Measurements from ENCODE around the gene NTNG2. TPM values are rescaled to one million over a fixed set of nuclear protein-coding genes. Genes with fewer than 3 reads are reported as not detected.
A peak's percentile ranks its signal among the peaks of the same experiment; 100 is the strongest.
"Not testable (repeated sequence)": the region's sequence is repeated elsewhere in the genome, so short reads cannot be mapped to it uniquely, and the experiment has no call there.

Gene NTNG2, protein sequence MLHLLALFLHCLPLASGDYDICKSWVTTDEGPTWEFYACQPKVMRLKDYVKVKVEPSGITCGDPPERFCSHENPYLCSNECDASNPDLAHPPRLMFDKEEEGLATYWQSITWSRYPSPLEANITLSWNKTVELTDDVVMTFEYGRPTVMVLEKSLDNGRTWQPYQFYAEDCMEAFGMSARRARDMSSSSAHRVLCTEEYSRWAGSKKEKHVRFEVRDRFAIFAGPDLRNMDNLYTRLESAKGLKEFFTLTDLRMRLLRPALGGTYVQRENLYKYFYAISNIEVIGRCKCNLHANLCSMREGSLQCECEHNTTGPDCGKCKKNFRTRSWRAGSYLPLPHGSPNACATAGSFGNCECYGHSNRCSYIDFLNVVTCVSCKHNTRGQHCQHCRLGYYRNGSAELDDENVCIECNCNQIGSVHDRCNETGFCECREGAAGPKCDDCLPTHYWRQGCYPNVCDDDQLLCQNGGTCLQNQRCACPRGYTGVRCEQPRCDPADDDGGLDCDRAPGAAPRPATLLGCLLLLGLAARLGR
- under 1 TPM; 0.33 to 0.50 (median 0.38) TPM for polyA plus RNA-seq (ENCODE audit: insufficient read length in 4 of 4)

DNA sequence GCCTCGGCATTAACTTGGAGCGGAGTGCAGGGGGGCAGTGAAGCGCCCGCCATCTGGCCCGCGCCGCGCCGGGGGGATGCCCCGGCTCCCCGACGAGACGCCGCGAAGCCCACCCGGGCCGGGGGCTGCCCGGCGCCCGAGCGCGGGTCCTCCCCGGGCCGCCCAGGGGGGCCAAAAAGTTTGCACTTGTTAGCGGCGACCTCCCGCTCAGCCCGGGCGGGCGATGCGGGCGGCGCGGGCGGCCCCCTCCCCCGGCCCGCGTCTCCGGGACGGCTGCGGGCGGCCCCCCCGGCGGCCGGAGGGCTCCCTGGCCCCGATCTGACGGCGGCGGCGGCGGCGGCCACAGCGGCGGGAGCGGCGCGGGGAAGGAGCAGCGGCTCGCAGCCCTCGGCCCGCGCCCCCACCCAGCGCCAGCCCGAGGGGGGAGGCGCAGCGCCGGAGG is at the start of gene NTNG2:
NTNG2 (plus strand) TSS at position 316 of the 442 bp plus-strand sequence. CDS start 4,774 bp downstream, outside the sequence.
- DNase-seq (ENCODE audit: low read depth in 4 of 4, low spot score in 3 of 4), result no peak

DNA sequence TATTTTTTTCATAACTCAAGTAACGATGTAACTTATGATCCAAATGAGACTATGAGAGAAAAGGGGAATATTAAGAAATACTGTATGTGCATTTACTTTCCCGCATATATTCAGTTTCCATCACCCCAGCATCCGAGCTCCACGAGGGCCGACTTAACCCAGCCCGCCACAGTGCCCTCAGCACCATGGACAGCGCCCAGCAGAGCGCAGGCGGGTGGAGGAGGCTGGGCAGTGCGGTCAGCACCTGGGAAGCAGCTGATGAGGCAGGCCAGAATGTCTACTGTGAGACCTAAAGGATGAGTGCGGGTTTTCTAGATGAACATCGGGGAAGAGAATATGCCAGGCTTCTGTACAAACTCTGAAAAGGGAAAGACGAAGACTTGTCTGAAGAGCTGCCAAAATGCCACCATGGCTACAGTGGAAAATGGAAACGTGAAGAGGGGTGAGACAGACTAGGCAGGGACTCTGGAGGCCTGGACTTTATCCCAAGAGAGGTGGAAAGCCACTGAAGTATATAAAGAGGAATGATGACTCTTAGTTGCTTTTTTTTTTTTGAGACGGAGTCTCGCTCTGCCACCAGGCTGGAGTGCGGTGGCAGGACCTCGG is 47.7 kb upstream of the NTNG2 start:
- peak; percentile 41 to 70 (median 52) for DNase-seq (ENCODE audit: low read depth in 4 of 4, low spot score in 3 of 4)

DNA sequence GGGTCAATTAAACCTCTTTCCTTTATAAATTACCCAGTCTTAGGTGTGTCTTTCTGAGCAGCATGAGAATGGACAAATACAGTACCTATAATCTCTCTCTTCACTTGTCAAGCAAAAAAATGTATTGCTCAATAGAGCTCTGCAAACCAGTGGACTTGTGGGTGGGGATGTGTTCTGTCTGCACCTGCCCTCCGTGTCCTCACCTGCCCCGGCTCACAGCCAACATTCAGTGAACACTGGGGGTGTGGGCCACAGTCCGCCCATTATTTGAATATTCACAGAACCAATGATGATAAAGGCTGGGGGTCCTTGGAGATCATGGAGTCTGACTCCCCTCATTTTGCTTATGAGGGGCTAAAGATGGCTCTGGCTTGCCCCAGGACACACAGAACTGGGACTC is 45.3 kb upstream of the NTNG2 start:
- DNase-seq (ENCODE audit: low read depth in 4 of 4, low spot score in 3 of 4), result no peak

DNA sequence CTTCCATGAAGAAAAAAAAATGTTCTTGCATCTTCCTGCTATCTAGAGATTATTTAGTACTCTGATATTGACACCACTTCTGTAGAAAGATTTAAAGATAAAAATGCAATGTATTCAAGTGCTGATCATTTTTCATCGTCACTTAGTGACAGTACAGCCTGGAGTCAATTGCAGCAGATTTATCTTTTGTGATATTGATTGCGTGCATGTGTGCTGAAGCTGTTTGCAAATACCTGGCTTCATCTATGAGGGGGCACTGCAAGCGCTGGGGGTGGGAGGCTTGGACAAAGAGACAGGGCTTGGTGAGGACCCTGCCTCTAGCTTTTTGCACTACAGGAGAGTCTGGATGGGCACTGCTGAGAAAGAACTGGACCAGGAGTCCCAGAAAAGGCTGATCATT is 44.2 kb upstream of the NTNG2 start:
- DNase-seq (ENCODE audit: low read depth in 4 of 4, low spot score in 3 of 4), result no peak

DNA sequence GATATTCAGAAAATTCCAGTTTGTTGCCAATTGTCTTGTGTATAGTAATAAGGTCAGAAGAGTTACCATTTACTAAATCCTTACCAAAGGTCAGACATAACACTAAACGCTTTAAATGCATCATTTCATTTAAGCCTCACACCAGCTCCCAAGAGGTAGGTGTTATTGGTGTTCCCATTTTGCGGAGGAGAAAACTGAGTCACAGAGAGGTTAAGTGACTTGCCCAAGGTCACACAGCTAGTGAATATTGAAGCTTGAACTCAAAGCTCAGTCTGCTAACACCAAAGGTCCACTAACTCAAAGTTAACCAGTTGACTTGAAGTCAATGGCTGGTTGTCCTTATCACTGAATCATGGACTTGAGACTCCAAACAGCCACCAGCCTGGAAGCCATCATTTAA is 40.8 kb upstream of the NTNG2 start:
- DNase-seq (ENCODE audit: low read depth in 4 of 4, low spot score in 3 of 4), result no peak

DNA sequence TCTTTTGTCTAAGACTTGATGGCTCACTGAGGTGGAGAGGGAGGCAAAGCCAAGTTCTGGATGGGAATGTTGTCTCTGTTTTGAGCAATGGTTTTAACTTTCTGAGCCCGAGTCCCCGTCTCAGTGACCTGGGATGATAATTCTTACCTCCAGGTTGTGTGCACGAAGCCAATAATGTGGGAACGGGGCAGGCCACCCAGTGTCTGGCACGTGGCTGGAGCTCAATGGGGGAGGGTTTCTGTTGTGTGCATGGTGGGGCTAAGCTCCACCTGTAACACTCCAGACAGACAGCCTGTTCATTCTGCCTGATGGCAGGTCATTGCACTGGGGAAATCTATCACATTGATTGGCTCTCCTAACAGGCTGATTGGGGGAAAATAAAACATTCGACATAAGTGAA is 37.1 kb upstream of the NTNG2 start:
- no peak for DNase-seq (ENCODE audit: low read depth in 4 of 4, low spot score in 3 of 4)

DNA sequence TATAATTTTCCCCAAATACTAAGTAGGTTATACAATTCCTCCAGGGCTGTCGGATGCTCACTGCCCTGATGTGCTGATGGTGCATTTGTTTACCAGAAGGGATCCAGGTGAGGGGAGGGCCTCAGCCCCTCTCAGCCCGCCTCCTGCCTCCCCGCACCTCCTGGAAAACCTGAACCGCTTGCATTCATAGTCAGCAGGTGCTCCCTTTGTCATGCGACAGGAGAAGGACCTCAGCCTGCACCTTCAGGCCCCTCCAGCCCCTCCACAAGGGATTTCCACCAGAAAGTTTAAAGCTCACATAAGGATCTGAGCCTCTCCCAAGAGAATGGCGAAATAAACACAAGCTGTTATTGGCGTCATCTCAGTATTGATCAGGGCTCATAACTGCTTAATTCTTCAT is 36.5 kb upstream of the NTNG2 start:
- DNase-seq (ENCODE audit: low read depth in 4 of 4, low spot score in 3 of 4), result no peak

DNA sequence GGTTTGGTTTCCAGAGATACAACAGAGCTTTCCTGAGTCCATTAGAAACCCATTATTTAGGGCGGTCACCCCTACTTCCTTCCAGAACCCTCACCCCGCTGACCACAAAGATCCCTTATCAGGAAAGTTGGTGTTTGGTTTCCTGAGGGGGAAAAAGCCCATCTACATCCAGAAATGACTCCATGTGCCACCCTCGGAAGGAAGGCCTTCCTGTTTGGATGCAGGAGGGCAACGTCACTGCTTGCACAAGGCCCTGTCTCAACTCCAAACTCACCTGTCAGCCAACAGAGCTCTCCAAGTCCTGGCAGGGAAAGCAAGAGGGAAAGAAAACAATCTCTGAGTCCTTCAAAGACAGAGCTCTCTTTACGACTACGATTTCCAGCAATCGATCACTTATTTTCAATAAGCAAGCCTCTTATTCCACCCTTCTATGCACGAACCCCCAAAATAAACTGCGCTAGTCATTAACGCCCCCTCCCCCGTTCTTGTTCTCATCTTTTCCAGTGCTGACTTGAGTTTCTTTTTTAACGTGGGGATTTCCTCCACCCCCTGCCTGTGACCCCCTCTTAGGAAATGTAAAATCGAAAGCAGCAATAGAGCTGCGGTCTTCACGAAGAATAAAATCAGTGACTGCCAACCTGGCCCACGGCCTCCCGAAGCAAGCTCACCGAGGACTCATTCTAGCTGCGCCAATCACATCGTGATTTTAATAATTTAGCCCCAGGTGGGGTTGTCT is 35.7 kb upstream of the NTNG2 start:
- no peak for DNase-seq (ENCODE audit: low read depth in 4 of 4, low spot score in 3 of 4)

DNA sequence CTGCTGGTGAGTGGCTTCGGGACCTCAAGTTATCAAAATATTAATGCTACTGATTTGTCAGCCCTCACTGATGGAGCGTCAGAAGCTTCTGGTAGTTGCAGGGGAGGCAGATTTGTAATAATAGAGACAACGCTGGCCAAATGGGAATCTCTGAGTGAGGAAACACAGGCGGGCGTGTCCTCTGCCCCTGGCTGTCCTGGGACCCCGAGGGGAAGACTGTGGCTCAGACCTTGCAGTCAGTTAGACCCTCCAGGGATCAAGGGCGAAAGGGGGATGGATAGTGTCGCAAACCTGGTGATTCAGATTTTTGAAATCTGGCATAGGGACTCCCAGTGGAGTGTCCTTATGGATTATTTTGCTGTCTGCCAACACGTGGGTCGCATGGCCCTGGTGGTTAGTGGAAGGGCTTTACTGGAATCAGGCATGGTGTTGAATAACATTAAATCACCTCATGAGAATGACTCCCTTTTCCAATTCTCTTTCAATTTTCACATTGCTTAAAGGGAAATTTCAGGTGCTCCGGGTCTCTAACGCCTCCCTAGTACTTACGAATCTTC is 35.1 kb upstream of the NTNG2 start:
- no peak for DNase-seq (ENCODE audit: low read depth in 4 of 4, low spot score in 3 of 4)

DNA sequence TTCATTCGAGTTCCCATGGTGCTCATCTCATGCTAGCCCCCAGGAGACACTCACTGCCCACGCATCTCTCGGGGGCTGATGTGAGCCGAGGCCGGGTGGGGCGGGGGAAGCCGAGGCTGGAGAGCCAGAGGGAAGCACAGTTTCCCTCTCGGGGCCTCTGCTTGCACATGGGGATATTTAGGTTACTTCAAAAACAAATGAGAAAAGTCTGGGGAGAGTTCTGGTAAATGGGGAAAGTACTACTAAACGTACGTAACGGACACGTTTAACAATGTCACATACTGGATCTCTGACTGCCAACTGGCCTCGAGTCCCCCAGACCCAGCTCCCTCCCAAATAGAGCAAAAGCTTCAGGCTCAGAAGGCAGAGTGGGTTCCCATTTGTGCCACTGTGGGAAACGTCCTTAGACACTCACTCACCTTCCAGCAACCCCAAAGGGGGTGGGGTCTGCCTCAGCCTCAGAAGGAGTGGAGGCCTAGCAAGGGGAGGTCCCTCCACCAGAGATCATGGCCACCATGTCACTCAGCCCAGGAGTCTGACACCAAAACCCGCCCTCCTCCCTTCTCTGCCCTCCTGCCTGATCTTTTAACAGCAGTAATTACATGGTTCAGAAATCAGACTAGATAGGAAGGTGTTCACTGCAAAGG is 33.8 kb upstream of the NTNG2 start:
- DNase-seq (ENCODE audit: low read depth in 4 of 4, low spot score in 3 of 4), result no peak

DNA sequence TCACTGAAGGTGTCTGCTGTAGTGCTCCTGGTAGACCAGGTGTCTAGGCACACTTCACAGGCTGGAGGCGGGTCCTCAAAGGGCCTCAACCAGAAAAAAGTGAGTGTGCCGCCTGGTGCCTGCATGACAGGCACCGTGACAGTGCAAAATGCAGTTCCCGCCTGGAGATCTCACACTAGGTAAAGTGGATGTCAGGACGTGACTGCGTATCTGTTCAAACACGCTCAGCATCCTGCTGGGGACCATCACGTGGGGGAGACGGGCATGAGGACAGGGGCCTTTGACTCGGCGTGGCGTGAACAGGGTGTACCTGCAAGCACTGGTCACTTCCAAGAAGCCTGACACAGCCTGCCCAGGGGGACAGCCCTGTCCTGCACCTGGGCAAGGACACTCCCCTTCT is 32.3 kb upstream of the NTNG2 start:
- no peak for DNase-seq (ENCODE audit: low read depth in 4 of 4, low spot score in 3 of 4)

DNA sequence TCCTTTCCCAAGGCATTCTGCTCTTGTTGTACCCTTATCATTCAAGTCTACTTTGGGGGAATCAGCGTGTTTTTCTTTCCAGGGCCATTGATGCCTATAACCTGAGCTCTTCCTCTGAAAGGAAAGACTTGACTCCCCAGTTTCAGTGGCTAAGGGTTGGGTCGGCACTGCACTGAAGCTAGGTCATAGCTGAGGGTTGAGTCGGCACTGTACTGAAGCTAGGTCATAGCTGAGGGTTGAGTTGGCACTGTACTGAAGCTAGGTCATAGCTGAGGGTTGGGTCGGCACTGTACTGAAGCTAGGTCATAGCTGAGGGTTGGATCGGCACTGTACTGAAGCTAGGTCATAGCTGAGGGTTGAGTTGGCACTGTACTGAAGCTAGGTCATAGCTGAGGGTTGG is 27.8 kb upstream of the NTNG2 start:
- not testable (repeated sequence) for DNase-seq (ENCODE audit: low read depth in 4 of 4, low spot score in 3 of 4)

DNA sequence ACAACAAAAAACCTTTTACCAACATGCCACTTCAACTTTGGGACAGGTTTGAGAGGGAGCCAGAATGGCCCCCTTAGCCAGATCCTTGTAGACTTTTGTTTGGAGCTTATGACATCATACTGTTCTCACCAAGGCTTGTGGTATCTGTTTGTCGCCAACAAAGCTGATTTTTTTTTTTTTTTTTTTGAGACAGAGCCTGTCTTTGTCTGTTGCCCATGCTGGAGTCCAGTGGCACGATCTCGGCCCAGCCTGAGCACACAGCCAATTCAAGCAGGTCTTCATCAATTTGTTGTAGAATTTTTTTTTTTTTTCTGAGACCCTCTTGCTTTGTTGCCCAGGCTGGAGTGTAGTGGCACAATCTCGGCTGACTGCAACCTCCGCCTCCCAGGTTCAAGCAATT is 26.4 kb upstream of the NTNG2 start:
- no peak for DNase-seq (ENCODE audit: low read depth in 4 of 4, low spot score in 3 of 4)

DNA sequence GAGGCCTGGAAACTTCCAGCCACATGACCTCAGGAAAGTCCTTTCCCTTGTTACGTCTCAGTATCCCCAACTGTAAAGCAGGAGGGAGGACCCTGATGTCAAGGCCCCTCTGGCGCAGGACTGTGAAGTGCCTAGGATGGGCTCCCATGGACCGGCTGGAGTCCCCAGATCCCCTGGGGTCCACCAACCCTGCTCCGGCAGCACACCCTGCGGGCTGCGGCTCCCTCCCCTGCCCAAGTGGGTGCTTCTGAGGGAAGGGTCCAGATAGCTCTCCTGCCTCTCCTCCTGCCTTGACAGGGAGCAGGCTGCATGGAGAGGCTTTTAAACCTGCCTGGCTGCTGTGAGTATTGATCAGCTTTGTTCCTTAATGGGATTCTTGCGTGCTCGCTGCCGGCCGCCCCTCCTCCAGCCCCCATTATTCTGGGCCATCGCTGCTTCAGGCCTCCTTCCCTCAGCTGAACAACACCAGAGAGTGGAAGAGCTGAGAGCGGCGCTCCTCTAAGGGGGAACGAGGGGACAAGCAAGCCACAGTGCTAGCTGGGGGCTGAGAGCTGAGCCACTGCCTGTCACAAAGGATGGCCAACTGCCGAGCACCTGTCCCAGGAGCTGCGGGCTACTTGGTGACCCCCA is 25.6 kb upstream of the NTNG2 start:
- no peak for DNase-seq (ENCODE audit: low read depth in 4 of 4, low spot score in 3 of 4)

DNA sequence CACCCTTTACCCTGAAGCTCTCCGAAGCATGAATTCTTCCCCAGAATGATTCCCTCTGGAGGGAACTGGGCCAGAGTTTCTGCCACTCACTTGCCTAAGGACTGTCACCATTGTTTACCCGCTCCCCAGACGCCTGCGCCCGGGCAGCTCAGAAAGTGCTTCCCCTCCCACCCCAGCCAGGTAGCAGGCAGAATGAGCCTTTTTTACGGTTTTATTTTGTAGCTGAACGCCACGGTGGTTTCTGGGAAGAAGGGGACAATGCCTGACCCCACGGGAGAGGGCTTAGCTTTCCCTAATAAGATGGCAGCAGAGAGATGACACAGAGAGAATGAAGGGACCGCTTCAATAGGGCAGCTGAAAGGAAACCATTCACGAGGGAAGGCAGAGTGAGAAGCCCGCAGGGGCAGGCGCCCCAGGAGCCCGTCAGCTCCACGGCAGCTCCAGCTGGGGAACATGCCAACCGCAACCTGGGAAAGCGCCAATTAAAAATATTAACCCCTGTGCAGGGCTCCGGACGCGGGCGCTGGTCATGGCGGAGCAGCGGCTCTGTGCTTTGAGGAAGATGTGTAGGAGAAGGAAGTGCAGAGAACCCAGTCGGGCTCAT is 20.4 kb upstream of the NTNG2 start:
- DNase-seq (ENCODE audit: low read depth in 4 of 4, low spot score in 3 of 4), result no peak

DNA sequence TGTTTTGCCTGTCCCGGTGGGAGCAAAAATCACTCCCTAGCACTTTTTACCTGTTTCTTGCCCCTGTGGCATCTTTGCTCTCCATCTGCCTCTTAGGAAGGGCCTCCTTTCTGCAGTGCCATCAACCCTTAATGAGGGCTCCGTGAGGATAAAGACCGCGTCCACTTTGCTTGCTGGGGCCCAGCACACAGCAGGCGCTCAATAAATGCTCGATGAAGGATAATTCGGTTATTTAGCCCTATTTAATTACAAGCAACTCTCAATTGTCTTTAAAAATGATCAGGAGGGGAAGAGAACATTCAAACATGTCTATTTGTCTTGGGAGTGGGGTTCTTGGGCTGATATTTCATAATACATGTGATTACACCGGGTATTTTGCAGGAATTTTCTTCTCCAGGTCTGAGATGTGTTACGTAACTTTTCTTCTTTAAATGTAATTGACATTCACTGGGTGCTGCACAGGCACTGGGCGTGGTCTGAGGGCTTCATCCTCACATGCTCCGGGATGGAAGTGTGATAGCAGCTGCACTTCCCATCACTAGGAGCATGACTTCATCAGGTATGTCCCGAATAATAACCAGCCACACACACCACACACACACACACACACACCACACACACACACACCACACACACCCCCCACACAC is 19.8 kb upstream of the NTNG2 start:
- no peak for DNase-seq (ENCODE audit: low read depth in 4 of 4, low spot score in 3 of 4)

DNA sequence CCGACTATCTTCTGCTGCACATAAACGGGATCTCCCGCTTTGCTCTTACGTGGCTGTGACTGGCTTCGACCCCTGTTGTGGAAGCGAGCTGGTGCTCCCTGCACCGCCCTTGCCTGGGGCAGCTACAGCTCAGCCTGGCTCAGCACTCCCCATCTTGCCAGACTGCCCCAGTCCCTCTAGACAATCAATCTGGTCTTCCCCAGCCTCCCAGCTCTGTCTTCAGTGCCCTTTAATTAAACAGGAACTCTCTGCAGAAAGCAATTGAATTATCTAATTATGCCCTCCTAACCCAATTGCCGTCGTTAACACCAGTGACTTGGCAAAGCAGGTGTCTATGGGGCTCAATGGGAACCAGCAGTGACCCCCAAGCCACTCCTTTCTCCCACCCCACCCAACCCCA is 18.9 kb upstream of the NTNG2 start:
- DNase-seq (ENCODE audit: low read depth in 4 of 4, low spot score in 3 of 4), result no peak

DNA sequence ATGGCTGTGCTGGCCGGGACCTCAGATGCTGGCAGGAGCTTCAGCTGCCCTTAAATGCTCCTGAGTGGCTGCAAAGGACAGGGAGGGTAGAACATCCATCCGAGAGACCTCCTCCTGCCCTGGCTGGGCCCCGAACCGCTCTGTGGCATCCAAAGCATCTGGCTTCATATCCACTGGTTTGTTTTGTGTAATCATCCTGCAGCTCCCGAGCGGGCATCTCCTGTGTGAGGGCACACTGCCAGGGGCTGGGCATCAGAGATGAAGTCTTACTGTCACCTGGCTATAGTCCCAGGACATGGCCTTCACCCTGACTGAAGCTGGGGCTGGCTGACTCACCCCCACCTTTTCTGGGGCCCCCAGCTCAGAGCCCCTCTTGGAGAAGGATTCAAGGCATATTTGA is 18.5 kb upstream of the NTNG2 start:
- no peak for DNase-seq (ENCODE audit: low read depth in 4 of 4, low spot score in 3 of 4)

DNA sequence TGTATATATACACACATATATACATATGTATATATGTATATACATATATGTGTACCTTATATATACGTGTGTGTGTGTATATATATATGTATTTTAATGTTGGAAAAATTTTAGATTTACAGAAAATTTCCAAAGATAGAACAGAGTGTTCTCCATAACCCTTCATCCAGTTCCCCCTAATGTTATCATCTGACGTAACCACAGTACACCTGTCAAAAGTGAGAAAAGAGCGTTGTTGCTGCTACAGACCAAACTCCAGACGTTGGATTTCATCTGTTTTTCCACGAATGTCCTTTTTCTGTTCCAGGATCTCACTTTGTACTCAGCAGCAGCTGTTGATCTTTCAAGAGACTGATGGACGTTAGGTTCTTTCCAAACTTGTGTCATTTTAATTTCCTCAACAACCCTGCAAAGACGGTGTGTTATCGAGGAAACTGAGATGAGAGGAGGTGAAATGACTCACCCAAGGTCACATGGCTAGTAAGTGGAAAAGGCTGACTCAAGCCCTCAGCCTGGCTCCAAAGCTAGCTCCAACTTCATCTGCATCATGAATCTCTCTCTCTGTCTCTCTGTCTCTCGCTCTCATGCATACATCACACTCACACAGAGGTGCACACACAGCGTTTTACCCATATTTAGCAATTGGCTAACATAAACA is 17.0 kb upstream of the NTNG2 start:
- DNase-seq (ENCODE audit: low read depth in 4 of 4, low spot score in 3 of 4), result no peak

Data from left renal pelvis (tissue), 4 donors.